Breast epithelium (tissue), 4 donors: ENCODE measurements around the gene FLCN. TPM values are rescaled to one million over a fixed set of nuclear protein-coding genes. Genes with fewer than 3 reads are reported as not detected.

Experiments used
- DNase-seq, 2 donors: peaks; one replicate each; pipeline ENCODE4 v3.0.0-alpha.2; 2019; ENCODE audit warnings: low spot score in 2 of 2
- H3K27ac ChIP-seq, 2 donors: fragments of 200-600 bp; sonication (generic) in 1 of 2; one replicate each; pipeline ENCODE4 v1.5.1; 2016 to 2019; ENCODE audit warnings: mild to moderate bottlenecking in 1 of 2
- H3K27me3 ChIP-seq, 2 donors: fragments of 200-600 bp; sonication (generic) in 1 of 2; one replicate each; pipeline versions ENCODE4 v1.5.1 to v1.6.0; 2017 to 2019; ENCODE audit warnings: control low read depth in 1 of 2, mild to moderate bottlenecking in 1 of 2
- H3K36me3 ChIP-seq: fragments of 200-600 bp; one replicate; pipeline ENCODE4 v1.5.1; 2019
- H3K4me1 ChIP-seq, 2 donors: fragments of 200-600 bp; sonication (generic); one replicate each; pipeline ENCODE4 v1.5.1; 2016 to 2019; ENCODE audit warnings: control low read depth in 1 of 2
- H3K4me3 ChIP-seq, 3 donors: fragments of 200-600 bp; sonication (generic); 1 replicate in 2 of 3; 2 replicates in 1 of 3; pipeline ENCODE4 v1.5.1; 2016 to 2019; ENCODE audit warnings: mild to moderate bottlenecking in 3 of 3, moderate library complexity in 2 of 3
- H3K9me3 ChIP-seq, 2 donors: fragments of 200-600 bp; sonication (generic) in 1 of 2; one replicate each; pipeline ENCODE4 v1.5.1; 2016 to 2019; ENCODE audit warnings: control low read depth in 1 of 2
- POLR2A ChIP-seq: fragments of 450-650 bp; IDR thresholded peaks from one replicate; pipeline ENCODE4 v1.6.1; 2016; ENCODE audit warnings: antibody characterized with exemption, mild to moderate bottlenecking, moderate library complexity
- POLR2AphosphoS5 ChIP-seq, 3 donors: sonication (generic); formaldehyde crosslinking; IDR thresholded peaks; one replicate each; pipeline ENCODE4 v1.6.1; 2017; ENCODE audit warnings: antibody characterized with exemption in 3 of 3
- intact Hi-C: fragments of 100-400 bp; cut with DNase I; formaldehyde crosslinking; loops from one replicate; pipeline ENCODE4 v1.15.1; 2023; ENCODE audit warnings: low total_unique reads
- total RNA-seq, 3 donors: library from RNA; depleted of rRNA; stranded (reverse); fragments of >200 nt; gene quantifications; one replicate each; pipeline ENCODE4 v1.1.0, GENCODE V29; 2016
- TF ChIP-seq, protein P1 (sequence below), 3 donors: fragments of 450-650 bp; IDR thresholded peaks; one replicate each; pipeline ENCODE4 v1.5.1; 2016 to 2017; ENCODE audit warnings: antibody characterized with exemption in 3 of 3, mild to moderate bottlenecking in 3 of 3, moderate library complexity in 3 of 3

Gene FLCN
- total RNA-seq, 3 donors from 2014 or later: 39.7 to 61.1 (median 57.0) TPM

GRCh38 chr17:17224137-17224536 lies 12.8 kb downstream of the FLCN start:
- Histone ChIP-seq H3K27ac (no peak overlapping the region), H3K36me3 (peaks cover 17% of the 10 kb centered on the region), H3K9me3 (no peaks in the 10 kb centered on the region), H3K4me3 (no peak overlapping the region), H3K4me1 (no peaks in the 10 kb centered on the region), H3K27me3 (no peaks in the 10 kb centered on the region)
- TF ChIP-seq POLR2A: no peak
- TF ChIP-seq POLR2AphosphoS5 (IDR thresholded peaks at IDR 0.05): no peak
- intact Hi-C loops: no loop called here
- DNase-seq: no peak

GRCh38 chr17:17223736-17224135 lies 13.2 kb downstream of the FLCN start:
- no peak for DNase-seq
- H3K4me3 ChIP-seq: no peak overlapping the region
- H3K9me3 ChIP-seq: no peaks in the 10 kb centered on the region
- TF ChIP-seq POLR2A (no peak), POLR2AphosphoS5 (IDR thresholded peaks at IDR 0.05) (no peak)
- TF ChIP-seq, protein P1, sequence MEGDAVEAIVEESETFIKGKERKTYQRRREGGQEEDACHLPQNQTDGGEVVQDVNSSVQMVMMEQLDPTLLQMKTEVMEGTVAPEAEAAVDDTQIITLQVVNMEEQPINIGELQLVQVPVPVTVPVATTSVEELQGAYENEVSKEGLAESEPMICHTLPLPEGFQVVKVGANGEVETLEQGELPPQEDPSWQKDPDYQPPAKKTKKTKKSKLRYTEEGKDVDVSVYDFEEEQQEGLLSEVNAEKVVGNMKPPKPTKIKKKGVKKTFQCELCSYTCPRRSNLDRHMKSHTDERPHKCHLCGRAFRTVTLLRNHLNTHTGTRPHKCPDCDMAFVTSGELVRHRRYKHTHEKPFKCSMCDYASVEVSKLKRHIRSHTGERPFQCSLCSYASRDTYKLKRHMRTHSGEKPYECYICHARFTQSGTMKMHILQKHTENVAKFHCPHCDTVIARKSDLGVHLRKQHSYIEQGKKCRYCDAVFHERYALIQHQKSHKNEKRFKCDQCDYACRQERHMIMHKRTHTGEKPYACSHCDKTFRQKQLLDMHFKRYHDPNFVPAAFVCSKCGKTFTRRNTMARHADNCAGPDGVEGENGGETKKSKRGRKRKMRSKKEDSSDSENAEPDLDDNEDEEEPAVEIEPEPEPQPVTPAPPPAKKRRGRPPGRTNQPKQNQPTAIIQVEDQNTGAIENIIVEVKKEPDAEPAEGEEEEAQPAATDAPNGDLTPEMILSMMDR (IDR thresholded peaks at IDR 0.05): no peak
- intact Hi-C loops: no loop called here
- no peaks in the 10 kb centered on the region for H3K27me3 ChIP-seq
- no peaks in the 10 kb centered on the region for H3K4me1 ChIP-seq
- no peak overlapping the region for H3K27ac ChIP-seq
- peaks cover 21% of the 10 kb centered on the region for H3K36me3 ChIP-seq

GRCh38 chr17:17221329-17221728 lies 15.6 kb downstream of the FLCN start:
- TF ChIP-seq POLR2A (no peak), POLR2AphosphoS5 (IDR thresholded peaks at IDR 0.05) (no peak)
- TF ChIP-seq, protein P1 (IDR thresholded peaks at IDR 0.05): no peak
- no peaks in the 10 kb centered on the region for H3K27me3 ChIP-seq
- DNase-seq: no peak
- no peaks in the 10 kb centered on the region for H3K9me3 ChIP-seq
- no peak overlapping the region for H3K27ac ChIP-seq
- peaks cover 30% of the 10 kb centered on the region for H3K36me3 ChIP-seq
- intact Hi-C loops: no loop called here
- H3K4me1 ChIP-seq: no peaks in the 10 kb centered on the region
- H3K4me3 ChIP-seq: no peak overlapping the region

DNA sequence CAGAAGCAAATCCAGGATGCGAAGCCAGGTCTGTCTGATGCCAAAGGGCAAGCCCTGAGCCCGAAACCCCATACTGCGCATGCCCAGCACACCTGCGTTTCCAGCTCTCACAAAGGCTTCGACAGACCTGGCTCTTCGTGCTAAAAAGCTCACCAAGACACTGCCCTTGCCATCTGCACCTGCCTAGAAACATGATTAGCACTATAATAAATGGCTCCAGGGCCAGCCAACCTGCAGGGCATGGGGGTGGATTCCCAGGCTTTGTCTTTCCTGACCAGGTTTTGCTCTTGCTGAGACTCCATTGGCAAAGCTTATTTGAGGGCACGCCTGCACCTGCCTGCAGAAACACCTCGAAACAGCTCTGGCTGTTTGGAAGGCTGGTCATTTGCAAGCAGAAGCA lies 16.4 kb downstream of the FLCN start:
- H3K36me3 ChIP-seq: peaks cover 26% of the 10 kb centered on the region
- H3K4me3 ChIP-seq: no peak overlapping the region
- intact Hi-C loops: no loop called here
- H3K9me3 ChIP-seq: no peaks in the 10 kb centered on the region
- DNase-seq: no peak
- TF ChIP-seq POLR2AphosphoS5 (IDR thresholded peaks at IDR 0.05) (no peak), POLR2A (no peak)
- TF ChIP-seq, protein P1 (IDR thresholded peaks at IDR 0.05): no peak
- H3K27me3 ChIP-seq: no peaks in the 10 kb centered on the region
- H3K4me1 ChIP-seq: no peaks in the 10 kb centered on the region
- no peak overlapping the region for H3K27ac ChIP-seq

GRCh38 chr17:17217995-17218394 lies 19.0 kb downstream of the FLCN start:
- Histone ChIP-seq H3K4me1 (no peaks in the 10 kb centered on the region), H3K27me3 (no peaks in the 10 kb centered on the region), H3K36me3 (peaks cover 19% of the 10 kb centered on the region), H3K9me3 (no peaks in the 10 kb centered on the region), H3K27ac (no peak overlapping the region), H3K4me3 (no peak overlapping the region)
- TF ChIP-seq, protein P1 (IDR thresholded peaks at IDR 0.05): no peak
- TF ChIP-seq POLR2A (no peak), POLR2AphosphoS5 (IDR thresholded peaks at IDR 0.05) (no peak)
- no peak for DNase-seq
- intact Hi-C loops: no loop called here

GRCh38 chr17:17216776-17217175 lies 20.2 kb downstream of the FLCN start:
- TF ChIP-seq, protein P1 (IDR thresholded peaks at IDR 0.05): no peak
- TF ChIP-seq POLR2AphosphoS5 (IDR thresholded peaks at IDR 0.05) (no peak), POLR2A (no peak)
- peaks cover 14% of the 10 kb centered on the region for H3K36me3 ChIP-seq
- intact Hi-C loops: no loop called here
- DNase-seq: no peak
- no peak overlapping the region for H3K27ac ChIP-seq
- H3K9me3 ChIP-seq: no peaks in the 10 kb centered on the region
- H3K27me3 ChIP-seq: no peaks in the 10 kb centered on the region
- H3K4me1 ChIP-seq: no peaks in the 10 kb centered on the region
- H3K4me3 ChIP-seq: no peak overlapping the region
